GM19463 (cell line): ENCODE data around the gene FHL2.

Experiments
- ATAC-seq: cut with Tn5 transposase; IDR thresholded peaks from one replicate; pipeline ENCODE4 v1.9.1; 2021; ENCODE audit warnings: mild to moderate bottlenecking, moderate library complexity; ENCODE audit not compliant: unreplicated experiment

The FHL2 gene

GRCh38 chr2:105380432-105381100 lies 18.3 kb downstream of the FHL2 start:
- no peak for ATAC-seq

GRCh38 chr2:105379741-105380186 lies 19.1 kb downstream of the FHL2 start:
- ATAC-seq = no peak

GRCh38 chr2:105378921-105379383 lies 19.9 kb downstream of the FHL2 start:
- no peak for ATAC-seq

GRCh38 chr2:105378276-105378840 lies 20.5 kb downstream of the FHL2 start:
- no peak for ATAC-seq

- no peak for ATAC-seq
Measured at GRCh38 chr2:105377871-105378270, 21.0 kb downstream of the FHL2 start.

GRCh38 chr2:105376789-105377240 lies 22.0 kb downstream of the FHL2 start:
- no peak for ATAC-seq

GRCh38 chr2:105376010-105376409 lies 22.8 kb downstream of the FHL2 start:
- ATAC-seq = no peak

- ATAC-seq = no peak
Measured at GRCh38 chr2:105375001-105375561, 23.8 kb downstream of the FHL2 start.

- ATAC-seq = peak; percentile 86
Measured at GRCh38 chr2:105373895-105374401, 24.9 kb downstream of the FHL2 start.

GRCh38 chr2:105373344-105373781 lies 25.5 kb downstream of the FHL2 start:
- peak; percentile 15 for ATAC-seq

- no peak for ATAC-seq
Measured at GRCh38 chr2:105371810-105372209, 27.0 kb downstream of the FHL2 start.

GRCh38 chr2:105371156-105371555 lies 27.7 kb downstream of the FHL2 start:
- no peak for ATAC-seq

GRCh38 chr2:105369777-105370690 lies 28.8 kb downstream of the FHL2 start:
- ATAC-seq = peak; percentile 84

- ATAC-seq = no peak
Measured at GRCh38 chr2:105368759-105369408, 30.0 kb downstream of the FHL2 start.

- no peak for ATAC-seq
Measured at GRCh38 chr2:105365206-105365605, 33.6 kb downstream of the FHL2 start.

GRCh38 chr2:105364436-105365139 lies 34.3 kb downstream of the FHL2 start:
- no peak for ATAC-seq

- ATAC-seq = no peak
Measured at GRCh38 chr2:105362862-105363591, 35.8 kb downstream of the FHL2 start.

- ATAC-seq = no peak
Measured at GRCh38 chr2:105361102-105361889, 37.6 kb downstream of the FHL2 start.
